Mucosa of descending colon (tissue), 3 donors: ENCODE results near the gene LIMS2. TPM values are rescaled to one million over a fixed set of nuclear protein-coding genes. Genes with fewer than 3 reads are reported as not detected.

Experiments
- ATAC-seq: fragments of 200-7000 bp; cut with Tn5 transposase; one replicate; pipeline ENCODE4 v1.9.1; 2020; ENCODE audit warnings: mild to moderate bottlenecking, moderate library complexity
- DNase-seq, 3 donors: peaks; one replicate each; pipeline ENCODE4 v3.0.0-alpha.2; 2020
- H3K36me3 ChIP-seq: fragments of 200-600 bp; one replicate; pipeline ENCODE4 v1.8.0; 2021; ENCODE audit warnings: low read depth, mild to moderate bottlenecking
- H3K4me1 ChIP-seq: fragments of 200-600 bp; one replicate; pipeline ENCODE4 v1.8.0; 2021; ENCODE audit warnings: low read depth, mild to moderate bottlenecking
- H3K4me3 ChIP-seq: fragments of 200-600 bp; one replicate; pipeline ENCODE4 v1.8.0; 2021; ENCODE audit warnings: mild to moderate bottlenecking
- H3K9me3 ChIP-seq: fragments of 200-600 bp; one replicate; pipeline ENCODE4 v1.8.0; 2021; ENCODE audit warnings: mild to moderate bottlenecking
- CTCF ChIP-seq: fragments of 200-600 bp; IDR thresholded peaks from one replicate; pipeline ENCODE4 v1.8.0; 2022; ENCODE audit warnings: antibody characterized with exemption, mild to moderate bottlenecking
- intact Hi-C, 2 donors: fragments of 100-400 bp; cut with DNase I in 1 of 2; cut with micrococcal nuclease in 1 of 2; formaldehyde crosslinking; loops; one replicate each; pipeline versions ENCODE4 v1.11.0 to v1.11.1; 2022; cut with DNase I, micrococcal nuclease
- total RNA-seq, 3 donors: library from RNA; stranded (reverse); fragmentation: NEBNext Ultra II Directional in 2 of 3; extraction: Animal tissue kit (Norgen Biotek cat#: 25700) in 2 of 3; gene quantifications; one replicate each; pipeline versions ENCODE4 v1.2.1 to v1.2.4, GENCODE V29; 2021 to 2023
- donor health status: DM: no; HTN: no; CAD: no; lungs with moderate emphysema.
- donor health status: DM: no; HTN: no; CAD: no.
- donor health status: DM: no; HTN: yes; CAD: no.

Gene LIMS2
- total RNA-seq, 3 donors from 2014 or later = 12.5 to 478 (median 29.9) TPM

GRCh38 chr2:127622561-127623387 lies 52.6 kb downstream of the LIMS2 start:
- H3K4me3 ChIP-seq = no peak overlapping the region
- no peaks in the 10 kb centered on the region for H3K9me3 ChIP-seq
- intact Hi-C loops = no loop called here
- no peaks in the 10 kb centered on the region for H3K4me1 ChIP-seq
- no peak for TF ChIP-seq CTCF
- H3K36me3 ChIP-seq = no peaks in the 10 kb centered on the region
- no peak for ATAC-seq
- no peak for DNase-seq

- ATAC-seq = no peak
- no peaks in the 10 kb centered on the region for H3K36me3 ChIP-seq
- DNase-seq = no peak
- intact Hi-C loops = no loop called here
- H3K4me3 ChIP-seq = no peak overlapping the region
- H3K9me3 ChIP-seq = no peaks in the 10 kb centered on the region
- TF ChIP-seq CTCF = no peak
- no peaks in the 10 kb centered on the region for H3K4me1 ChIP-seq
Observed at GRCh38 chr2:127621981-127622431, 53.3 kb downstream of the LIMS2 start.

DNA sequence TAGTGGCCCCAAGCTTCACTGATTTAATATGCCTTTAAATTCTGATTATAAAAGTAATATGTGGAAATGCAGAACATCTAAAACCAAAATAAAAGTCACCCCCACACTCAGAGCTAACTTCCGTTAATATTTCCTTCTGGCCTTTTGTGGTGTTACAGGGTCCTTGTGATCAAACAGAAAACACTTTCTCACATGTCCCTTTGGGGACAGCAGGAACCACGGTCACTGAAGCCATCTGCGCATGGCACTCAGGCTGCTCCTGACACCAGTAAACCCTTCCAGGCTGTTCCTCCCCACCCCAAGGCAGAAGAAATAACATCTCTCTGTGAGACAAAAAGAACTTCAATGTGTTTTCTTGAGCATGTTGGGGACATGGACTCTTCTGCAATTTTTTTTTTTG lies 54.5 kb downstream of the LIMS2 start:
- H3K4me1 ChIP-seq = no peaks in the 10 kb centered on the region
- no peaks in the 10 kb centered on the region for H3K9me3 ChIP-seq
- DNase-seq = no peak
- intact Hi-C loops = no loop called here
- no peak overlapping the region for H3K4me3 ChIP-seq
- TF ChIP-seq CTCF = no peak
- no peaks in the 10 kb centered on the region for H3K36me3 ChIP-seq
- ATAC-seq = no peak

DNA sequence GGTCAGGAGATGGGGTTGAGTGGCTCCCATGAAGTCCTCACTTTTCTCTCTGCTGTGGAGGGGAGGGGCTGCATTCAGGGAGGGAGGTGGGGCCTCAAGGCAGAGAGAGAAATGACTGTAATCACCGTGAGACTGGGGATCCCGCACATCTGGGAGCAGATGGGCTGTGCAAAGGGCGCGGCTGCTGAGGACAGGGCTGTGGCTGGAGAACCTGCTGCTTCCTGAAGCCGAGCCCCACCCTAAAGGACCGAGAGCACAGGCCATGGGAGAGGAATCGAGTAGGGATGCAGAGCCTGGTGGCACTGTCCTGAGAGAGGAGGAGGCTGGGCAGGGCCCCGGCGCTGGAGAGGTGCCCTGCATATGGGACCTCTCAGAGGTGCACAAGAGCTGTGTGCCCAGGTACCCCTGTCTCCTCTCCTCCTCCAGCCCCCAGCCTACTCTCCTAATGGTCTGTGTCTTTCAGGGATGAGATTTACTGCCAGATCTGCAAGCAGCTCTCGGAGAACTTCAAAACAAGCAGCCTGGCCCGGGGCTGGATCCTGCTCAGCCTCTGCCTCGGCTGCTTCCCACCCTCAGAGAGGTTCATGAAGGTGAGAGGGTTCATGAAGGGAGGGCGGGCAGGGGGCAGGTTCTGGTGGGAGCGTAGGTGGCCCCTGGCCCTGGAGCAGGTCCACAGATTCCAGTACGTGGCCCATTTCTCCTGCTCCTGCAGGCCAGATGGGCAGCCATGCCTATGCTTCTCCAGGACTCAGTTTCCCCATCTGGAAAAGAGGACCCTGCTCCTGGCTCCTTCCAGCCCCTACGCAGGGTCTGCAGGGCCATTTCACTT lies 55.2 kb downstream of the LIMS2 start:
- DNase-seq = peak in 1 of 3 donors; percentile 63
- TF ChIP-seq CTCF = no peak
- intact Hi-C loops = no loop called here
- Histone ChIP-seq H3K36me3 (no peaks in the 10 kb centered on the region), H3K9me3 (no peaks in the 10 kb centered on the region), H3K4me1 (no peaks in the 10 kb centered on the region), H3K4me3 (no peak overlapping the region)
- ATAC-seq = peak; percentile 76

GRCh38 chr2:127619203-127619590 lies 56.1 kb downstream of the LIMS2 start:
- DNase-seq (no peak), ATAC-seq (no peak)
- Histone ChIP-seq H3K36me3 (no peaks in the 10 kb centered on the region), H3K4me3 (no peak overlapping the region), H3K4me1 (no peaks in the 10 kb centered on the region), H3K9me3 (no peaks in the 10 kb centered on the region)
- intact Hi-C loops = no loop called here
- no peak for TF ChIP-seq CTCF
